Activated CD4-positive, alpha-beta T cell treated with anti-CD3 and anti-CD28 coated beads, Interleukin-2, amount 50 U/mL, for 4 hours (primary cell): ENCODE measurements around the gene STK26.
"Not testable (repeated sequence)": the region's sequence is repeated elsewhere in the genome, so short reads cannot be mapped to it uniquely, and the experiment has no call there.

Experiments
- DNase-seq, 2 experiments: peaks; one replicate each; pipeline ENCODE4 v3.0.0-alpha.2; 2020

The STK26 gene

GRCh38 chrX:132040066-132040465, 17.0 kb downstream of the STK26 start:
- no peak for DNase-seq

GRCh38 chrX:132041015-132041414, 17.9 kb downstream of the STK26 start:
- DNase-seq = no peak

- DNase-seq = no peak
Observed at GRCh38 chrX:132043977-132044376, 20.9 kb downstream of the STK26 start.

- no peak for DNase-seq
Observed at GRCh38 chrX:132044953-132045352, 21.9 kb downstream of the STK26 start.

GRCh38 chrX:132045456-132045855, 22.4 kb downstream of the STK26 start:
- no peak for DNase-seq

DNA sequence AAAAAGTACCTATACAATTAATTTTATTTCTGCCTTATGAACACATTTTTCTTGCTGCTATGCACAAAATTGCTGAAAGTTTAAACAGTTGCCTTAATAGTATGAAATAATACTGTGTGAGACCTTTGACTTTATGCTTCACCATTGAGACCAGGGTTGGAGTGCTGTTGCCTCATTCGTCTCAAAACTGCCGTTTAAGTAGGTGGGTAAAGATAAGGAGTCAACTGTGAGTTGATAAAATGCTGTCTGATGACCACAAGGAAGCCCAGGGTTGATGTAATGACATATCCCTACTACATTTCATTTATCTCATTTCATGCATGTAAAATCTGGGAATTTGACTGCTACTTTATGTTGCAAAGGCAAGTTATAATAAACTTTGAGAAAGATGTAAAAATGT, 23.4 kb downstream of the STK26 start:
- no peak for DNase-seq

DNA sequence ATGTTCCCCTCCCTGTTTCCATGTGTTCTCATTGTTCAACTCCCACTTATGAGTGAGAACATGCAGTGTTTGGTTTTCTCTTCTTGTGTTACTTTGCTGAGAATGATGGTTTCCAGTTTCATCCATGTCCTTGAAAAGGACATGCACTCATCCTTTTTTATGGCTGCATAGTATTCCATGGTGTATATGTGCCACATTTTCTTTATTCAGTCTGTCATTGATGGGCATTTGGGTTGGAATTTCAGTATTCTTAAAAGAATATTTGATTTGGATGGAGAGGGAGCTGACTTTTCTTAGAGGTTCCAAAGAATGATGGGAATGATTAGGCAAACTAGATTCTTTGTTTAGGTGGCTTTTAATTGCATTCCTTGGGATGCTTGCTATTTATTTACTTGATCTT, 28.7 kb downstream of the STK26 start:
- DNase-seq = not testable (repeated sequence)

- no peak for DNase-seq
Observed at GRCh38 chrX:132058050-132058449, 34.9 kb downstream of the STK26 start.

DNA sequence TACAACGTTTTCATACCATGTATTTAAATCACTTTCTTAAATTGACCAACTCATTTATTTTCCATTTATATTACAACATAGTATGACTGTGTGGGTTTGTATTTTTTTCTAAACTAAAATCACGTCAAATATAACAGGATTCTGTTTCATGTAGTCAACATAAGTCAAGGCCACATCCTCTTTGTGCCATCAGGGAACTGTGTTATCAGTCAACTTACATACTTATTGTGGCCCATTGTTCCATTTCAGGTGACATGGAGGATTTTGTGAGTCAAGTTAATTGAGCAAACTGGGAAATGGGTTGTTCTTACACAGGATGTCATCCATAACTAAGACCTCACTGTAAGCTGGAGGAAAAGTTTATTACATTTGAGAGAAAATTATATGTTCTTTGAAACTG, 35.9 kb downstream of the STK26 start:
- DNase-seq = no peak

DNA sequence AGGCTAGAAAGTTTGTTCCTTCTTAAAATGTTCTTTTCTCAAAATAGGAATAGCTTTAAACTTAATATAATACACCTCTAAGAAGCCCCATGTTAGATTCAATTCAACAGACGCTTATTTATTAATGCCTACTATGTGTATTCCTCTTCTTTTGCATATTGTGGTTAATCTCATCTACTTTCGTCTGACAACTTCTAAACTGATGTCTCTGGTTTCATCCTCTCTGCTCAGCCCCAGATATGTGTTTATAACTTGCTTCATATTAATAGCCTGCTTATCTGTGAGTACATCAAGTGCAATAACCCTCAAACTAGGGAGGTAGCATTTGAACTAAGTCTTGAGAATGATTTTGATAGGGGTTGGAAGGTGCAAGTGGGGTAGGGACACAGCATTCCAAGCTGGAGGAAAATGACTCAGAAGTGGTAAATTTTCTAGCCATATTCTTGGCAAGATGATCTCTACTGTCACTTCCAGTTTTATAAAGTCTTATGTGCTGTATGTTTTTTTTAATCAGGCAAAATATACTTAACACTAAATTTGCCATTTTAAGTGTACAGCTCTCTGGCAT, 37.0 kb downstream of the STK26 start:
- DNase-seq = no peak

DNA sequence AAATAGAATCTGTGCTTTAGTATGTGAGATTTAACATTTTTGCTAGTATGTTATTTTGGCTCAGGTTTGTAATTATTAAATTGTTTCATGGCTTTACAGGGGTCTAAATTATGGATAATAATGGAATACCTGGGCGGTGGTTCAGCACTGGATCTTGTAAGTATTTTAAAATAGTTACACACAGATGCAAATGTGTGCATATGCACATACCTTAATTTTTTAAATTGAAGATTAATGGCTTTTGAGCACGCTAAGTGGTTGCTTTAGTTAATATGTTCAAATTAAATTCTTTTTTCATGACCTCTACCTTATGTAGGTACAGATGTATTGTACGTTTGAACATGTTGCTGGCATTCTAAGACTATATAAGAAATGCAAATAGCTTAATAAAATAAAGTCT, 40.2 kb downstream of the STK26 start:
- no peak for DNase-seq

GRCh38 chrX:132063862-132064261, 40.8 kb downstream of the STK26 start:
- DNase-seq = no peak

- no peak for DNase-seq
Observed at GRCh38 chrX:132068405-132068804, 45.3 kb downstream of the STK26 start.

DNA sequence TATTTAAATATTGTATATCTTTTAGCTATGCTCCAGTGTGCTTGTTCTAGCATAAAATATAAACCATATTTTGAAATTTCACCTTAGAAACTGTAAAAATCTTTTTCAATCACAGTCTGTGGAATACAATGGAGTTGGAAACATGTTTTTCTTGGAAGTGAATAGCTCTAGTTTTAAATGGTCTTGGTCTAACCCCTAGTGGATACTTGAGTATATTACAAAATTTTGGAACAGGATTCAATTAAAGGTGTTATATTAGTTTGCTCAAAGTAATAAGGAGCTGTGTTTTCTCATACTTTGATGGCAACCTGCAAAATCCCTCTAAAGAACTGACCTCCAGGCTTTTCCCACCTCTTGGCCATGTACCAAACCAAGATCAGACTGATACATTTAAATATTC, 48.2 kb downstream of the STK26 start:
- DNase-seq = no peak

GRCh38 chrX:132077414-132077813, 54.3 kb downstream of the STK26 start:
- no peak for DNase-seq

DNA sequence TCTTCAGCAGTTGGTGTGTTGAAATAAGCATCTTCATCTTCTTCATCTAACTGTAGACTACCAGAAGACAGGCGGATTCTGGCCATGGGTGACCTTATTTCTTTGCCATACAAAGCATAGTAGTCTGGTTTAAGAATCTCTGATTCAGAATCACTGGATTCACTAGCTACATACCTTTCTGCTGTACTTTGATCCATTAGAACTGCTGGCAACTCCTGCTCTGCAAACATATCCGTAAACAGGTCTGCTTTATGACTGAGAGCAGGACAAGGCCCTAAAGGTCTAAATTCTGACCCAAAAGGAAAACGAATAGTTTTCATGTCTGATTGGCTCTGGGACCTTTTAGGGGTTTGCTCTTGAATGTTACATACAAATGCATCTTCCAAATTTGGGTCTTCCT, 54.8 kb downstream of the STK26 start:
- no peak for DNase-seq

GRCh38 chrX:132085786-132086185, 62.7 kb downstream of the STK26 start:
- DNase-seq = no peak

DNA sequence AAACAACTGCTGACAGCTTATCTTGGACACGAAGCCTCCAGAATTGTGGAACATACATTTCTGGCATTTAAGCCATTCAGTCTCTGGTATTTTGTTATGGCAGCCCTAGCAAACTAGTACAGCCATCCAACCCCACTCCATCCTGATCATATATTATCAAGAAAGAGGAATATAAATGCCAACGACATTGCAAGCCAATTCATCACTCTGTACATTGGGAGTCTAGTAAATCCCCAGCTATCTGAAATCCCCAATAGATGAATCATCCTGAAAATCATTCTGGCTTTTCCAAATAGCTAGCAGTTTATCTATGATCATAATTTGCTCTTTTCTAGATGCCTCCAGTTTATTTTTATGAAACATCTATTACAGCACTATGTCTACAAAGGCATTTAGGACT, 63.6 kb downstream of the STK26 start:
- no peak for DNase-seq

DNA sequence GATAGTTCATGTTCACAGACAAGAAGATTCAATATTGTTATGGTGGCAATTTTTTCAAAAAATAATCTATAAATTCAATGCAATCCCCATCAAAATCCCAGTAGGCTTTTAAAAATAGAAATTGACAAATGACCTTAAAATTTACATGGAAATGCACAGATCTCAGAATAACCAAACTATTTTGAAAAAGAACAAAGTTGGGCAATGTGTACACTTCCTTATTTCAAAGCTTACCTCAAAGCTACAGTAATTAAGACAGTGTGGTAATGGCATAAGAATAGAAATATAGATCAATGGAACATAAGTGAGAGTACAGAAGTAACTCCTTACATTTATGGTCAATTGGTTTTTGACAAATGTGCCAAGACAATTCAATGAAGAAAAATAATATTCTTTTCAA, 65.8 kb downstream of the STK26 start:
- DNase-seq = no peak

DNA sequence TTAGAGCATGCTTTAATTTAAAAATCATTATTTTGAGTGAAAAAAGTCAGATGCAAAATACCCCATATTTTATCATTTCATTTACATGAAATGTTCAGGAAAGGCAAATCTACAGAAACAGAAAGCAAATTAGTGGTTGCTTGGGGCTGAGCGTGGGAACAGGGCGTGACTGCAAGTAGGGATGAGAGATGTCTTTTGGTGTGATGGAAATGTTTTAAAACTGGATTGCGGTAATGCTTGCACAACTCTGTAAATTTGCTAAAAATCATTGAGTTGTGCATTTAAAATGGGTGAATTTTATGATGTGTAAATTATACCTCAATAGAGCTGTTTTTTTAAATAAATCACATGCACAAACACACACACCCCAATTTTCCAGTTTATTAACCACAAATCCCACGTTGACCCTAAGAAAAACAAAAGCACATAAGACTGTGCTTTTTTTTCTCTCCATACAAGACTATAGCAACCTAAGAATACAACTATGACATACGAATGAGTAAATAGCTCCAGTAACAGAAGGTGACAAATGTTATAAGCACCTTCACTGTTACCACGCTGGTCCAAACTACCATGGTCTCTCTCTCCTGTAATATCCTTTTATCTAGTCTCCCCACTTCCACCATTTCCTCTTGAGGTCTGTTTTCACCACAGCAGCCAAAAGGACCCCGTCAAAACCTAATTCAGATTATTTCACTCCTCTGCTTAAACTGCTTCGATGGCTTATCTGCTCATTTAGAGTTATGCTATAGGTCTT, 67.5 kb downstream of the STK26 start:
- no peak for DNase-seq

DNA sequence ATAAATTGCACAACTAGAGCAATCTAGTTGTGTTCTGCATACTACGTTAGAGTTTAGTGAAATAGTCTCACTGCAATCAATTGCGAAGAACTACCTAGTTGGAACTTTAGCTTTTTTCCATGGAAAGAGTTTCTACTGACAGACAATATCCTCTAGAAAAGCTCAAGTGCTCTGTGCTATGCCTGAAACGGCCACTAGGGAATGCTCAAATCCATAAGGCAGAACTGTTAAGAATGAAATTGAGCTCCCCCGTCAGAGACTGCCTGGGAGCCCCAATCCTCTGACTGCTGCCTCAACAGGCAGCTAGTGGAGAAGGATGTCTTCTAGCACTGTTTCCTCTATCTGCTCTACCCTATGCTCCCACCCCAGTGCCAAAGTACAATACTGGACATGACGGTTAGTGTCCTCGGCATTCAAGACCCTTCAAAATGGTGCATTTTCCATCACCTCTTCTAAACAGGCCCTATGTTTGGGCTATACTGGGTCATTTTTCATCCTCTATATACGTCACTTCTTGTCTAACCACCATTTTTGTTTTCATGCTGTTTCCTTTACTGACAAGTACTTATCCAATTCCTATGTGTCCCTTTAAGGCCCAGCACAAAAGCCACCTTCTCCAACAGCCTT, 69.5 kb downstream of the STK26 start:
- peak; percentile 36 to 37 for DNase-seq

- DNase-seq = no peak
Observed at GRCh38 chrX:132093239-132093860, 70.2 kb downstream of the STK26 start.

- DNase-seq = no peak
Observed at GRCh38 chrX:132094164-132094563, 71.1 kb downstream of the STK26 start.

DNA sequence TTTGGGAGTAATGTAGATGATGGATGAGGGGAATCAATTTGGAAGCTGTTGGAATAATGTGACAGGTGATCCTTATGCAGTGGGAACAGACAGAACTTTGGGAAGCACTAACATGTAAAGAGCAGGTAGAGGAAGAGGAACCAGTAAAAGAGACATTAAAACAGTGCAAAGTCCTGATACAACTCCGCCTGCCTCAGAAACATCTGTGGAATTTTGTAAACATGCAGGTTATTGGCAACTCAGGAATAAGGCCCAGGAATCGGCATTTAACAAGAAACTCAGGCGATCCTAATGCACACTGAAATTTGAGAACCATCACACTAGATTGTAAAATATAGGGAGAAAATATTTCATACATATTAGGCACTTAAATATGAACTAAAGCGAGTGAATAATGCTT, 75.6 kb downstream of the STK26 start:
- DNase-seq = not testable (repeated sequence)
